HTR-8/SVneo (cell line): ENCODE measurements around the gene JAK2.
"Not testable (repeated sequence)": the region's sequence is repeated elsewhere in the genome, so short reads cannot be mapped to it uniquely, and the experiment has no call there.

Experiments used
- DNase-seq: peaks from one replicate; pipeline ENCODE4 v3.0.0; 2011; ENCODE audit warnings: low spot score, mixed read lengths; ENCODE audit not compliant: insufficient read length
- FAIRE-seq: peaks from 2 replicates; lab custom pipeline; 2011; peaks lifted over from hg19 to GRCh38; lab: Jason Lieb, UNC

The JAK2 gene

DNA sequence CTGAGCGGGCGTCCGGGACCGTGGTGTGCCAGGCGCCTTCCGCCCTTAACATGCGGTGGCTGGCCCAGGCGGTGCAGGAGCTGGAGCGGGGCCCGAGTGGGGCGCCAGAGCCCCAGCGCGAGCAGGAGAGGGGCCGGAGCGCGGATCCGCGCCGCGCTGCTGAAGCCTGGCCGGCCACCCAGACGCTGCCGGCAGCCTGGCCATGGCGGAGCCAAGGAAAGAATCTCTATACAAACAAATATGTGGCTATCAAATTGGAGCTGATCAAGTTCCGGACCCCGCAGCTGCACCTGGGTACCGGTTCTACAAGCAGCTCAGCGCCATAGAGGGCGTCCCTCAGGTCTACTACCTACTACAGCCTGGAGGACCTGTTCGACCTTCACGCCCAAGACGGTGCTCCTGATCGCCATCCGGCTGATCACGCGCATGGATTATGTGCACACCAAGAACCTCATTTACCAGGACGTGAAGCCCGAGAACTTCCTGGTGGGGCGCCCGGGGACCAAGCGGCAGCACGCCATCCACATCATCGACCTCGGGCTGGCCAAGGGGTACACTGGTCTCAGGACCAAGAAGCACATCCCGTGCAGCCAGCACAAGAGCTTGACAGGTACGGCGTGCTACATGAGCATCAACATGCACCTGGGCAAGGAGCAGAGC is 55.8 kb downstream of the JAK2 start:
- FAIRE-seq (no peak), DNase-seq (no peak)

DNA sequence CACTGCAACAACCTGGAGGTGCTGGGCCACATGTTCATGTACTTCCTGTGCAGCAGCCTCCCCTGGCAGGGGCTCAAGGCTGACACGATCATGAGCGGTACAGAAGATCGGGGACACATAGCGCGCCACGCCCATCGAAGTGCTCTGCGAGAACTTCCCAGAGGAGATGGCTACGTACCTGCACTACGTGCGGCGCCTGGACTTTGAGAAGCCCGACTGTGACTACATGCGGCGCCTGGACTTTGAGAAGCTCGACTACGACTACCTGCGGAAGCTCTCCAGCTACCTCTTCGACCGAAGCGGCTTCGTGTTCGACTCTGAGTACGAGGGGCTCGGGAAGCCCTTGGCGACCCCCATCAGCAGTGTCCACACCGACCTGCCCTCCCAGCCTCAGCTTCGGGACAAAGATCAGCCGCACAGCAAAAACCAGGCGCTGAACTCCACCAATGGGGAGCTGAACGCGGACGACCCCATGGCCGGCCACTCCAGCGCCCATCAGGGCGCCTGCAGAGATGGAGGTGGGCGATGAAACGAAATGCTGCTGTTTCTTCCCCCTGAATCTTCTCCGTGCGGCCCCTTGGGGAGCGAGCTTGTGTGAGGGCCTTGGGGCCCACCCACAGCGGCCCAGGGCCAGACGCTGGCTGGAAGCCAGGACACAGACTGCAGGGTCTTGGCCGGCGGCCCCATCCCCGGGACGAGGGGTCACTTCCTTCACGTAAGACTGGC is 56.5 kb downstream of the JAK2 start:
- FAIRE-seq: no peak
- no peak for DNase-seq

DNA sequence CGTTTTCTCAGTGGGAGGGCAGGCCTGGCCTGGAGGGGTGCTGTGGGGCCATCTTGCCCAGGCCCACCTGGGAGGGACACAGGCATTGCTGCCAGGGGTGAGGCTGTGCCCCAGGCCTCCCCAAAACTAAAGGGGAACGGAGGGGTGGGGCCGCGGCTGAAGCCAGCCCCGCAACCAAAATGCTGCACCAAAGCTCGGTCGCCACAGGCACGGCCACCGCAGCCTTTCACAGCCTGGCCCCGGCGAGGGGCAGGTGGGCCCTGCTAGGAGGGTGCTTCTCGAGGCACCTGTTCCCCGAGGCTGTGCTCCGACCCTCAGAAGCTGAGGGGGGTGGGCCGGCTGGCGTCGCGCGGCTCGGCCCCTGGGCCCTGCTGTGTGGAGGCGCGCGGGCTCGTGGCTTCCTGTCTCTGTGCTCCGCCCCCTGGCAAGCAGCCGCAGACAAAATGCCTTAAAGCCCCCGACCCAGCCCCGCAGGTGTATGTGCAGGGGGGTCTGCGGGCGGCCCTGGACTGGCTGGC is 57.6 kb downstream of the JAK2 start:
- FAIRE-seq: no peak
- DNase-seq: no peak

DNA sequence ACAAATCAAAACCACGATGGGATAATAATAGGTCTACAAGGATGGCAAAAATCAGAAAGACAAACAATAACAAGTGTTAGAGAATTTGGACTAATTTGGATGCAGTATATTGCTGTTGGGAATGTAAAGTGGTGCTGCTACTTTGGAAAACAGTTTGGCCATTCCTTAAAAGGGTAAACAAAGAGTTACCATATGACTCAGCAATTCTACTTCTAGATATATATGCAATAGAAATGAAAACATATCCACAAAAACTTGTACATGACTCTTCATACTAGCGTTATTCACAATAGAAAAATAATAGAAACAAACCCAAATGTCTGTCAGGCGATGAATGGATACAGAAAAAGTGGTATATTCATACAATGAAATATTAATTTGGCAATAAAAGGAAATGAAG is 58.3 kb downstream of the JAK2 start:
- no peak for DNase-seq
- FAIRE-seq: no peak

DNA sequence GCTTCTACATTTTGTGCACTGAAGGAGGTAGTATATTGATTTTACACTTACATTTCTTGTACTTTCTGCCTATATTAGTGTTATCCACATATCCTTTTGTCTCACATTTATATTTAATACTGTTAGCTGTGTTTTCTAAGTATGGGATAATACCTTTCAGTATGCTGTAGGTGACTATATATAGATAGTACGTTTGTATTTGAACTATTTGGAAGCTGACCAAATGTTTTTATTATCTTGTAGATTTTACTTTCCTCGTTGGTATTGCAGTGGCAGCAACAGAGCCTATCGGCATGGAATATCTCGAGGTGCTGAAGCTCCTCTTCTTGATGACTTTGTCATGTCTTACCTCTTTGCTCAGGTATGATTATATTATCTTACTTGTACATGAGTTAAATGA is 59.1 kb downstream of the JAK2 start:
- DNase-seq: no peak
- FAIRE-seq: no peak

DNA sequence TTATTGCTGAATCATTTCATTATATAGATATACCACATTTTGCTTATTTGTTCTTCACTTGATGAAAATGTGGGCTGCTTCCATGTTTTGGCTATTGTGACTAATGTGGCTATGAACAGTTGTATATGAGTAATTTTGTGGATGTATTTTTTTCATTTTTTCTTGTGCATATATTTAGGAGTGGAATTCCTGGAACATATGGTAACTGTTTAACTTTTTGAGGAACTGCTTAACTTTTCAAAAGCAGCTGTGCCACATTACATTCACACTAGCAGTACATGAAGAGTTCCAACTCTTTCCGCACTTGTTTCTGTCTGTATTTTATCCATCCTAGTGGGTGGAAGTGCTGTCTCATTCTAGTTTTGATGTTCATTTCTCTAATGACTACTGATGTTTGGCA is 67.8 kb downstream of the JAK2 start:
- no peak for DNase-seq
- no peak for FAIRE-seq

DNA sequence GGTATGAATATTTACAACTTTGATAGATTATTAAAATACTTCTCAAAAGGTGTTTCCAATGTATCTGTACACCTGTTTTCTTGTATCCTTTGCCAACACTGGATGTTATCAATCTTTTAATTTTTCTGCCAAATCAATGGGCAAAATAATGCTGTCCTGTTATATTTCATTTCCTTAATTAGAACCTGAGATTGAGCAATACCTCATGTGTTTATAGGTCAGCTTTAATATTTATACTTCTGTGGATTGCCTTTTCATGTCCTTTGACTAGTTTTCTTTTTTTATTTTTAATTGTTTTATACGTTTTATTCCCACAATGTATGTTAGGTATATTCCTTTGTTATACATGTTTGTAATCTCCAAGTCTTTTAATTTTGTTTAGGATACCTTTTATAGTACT is 77.6 kb downstream of the JAK2 start:
- no peak for DNase-seq
- no peak for FAIRE-seq

DNA sequence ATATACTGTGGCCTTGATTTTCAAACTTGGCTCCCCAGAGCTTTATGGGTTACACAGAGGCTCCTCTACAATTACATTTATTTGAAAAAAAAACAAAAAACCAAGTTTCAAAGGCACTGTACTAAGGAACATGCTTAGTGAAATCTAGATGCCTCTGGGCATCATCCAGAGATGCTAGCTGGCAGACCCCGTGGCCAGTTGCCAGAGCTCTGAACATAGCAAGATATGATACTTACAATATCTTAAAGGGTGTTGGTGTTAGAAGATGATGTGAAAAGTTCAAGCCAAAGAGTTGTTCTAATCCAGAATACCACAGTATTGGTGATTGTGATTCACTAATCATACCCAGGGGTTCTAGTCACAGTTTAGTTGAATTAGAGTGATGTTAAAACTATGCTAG is 87.8 kb downstream of the JAK2 start:
- FAIRE-seq (no peak), DNase-seq (no peak)

DNA sequence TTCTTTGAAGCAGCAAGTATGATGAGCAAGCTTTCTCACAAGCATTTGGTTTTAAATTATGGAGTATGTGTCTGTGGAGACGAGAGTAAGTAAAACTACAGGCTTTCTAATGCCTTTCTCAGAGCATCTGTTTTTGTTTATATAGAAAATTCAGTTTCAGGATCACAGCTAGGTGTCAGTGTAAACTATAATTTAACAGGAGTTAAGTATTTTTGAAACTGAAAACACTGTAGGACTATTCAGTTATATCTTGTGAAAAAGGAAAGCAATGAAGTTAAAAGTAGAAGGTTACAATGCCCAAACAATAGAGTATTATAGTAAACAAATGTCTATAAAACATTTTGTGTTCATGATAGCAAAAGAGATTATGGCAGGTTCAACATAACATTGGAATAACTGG is 88.6 kb downstream of the JAK2 start:
- FAIRE-seq: no peak
- DNase-seq: no peak

DNA sequence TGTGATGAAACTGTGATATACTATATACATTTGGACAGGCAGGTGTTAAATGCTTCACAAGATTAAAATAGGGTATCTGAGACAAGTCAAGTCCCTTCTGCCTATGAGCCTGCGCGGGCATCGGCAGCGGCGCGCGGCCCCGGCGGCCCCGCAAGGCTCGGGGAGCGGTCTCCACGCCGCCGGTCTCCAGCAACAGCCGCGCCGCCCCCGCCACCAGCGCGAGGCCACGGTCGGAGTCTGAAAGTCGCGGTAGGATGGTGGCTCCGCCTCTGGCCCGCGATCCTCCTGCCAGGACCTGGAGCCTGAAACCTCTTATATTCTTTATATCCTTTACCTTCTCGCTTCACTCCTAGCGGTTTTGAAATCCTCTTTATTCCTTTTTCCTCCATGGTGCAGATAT is 100.9 kb downstream of the JAK2 start:
- DNase-seq: no peak
- FAIRE-seq: no peak

DNA sequence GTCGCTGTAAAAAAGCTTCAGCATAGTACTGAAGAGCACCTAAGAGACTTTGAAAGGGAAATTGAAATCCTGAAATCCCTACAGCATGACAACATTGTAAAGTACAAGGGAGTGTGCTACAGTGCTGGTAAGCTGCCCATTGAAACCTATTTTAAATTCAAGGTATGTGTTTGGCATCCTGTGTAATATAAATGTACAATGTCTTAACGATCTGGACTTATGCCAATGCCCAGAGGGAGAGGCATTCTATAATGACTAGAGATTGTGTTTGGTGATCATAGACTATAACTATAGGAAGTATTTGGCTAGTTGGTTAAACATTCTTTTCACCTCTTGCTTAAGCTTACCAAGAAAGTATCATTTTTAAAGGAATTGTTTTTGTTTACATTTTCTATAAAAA is 104.7 kb downstream of the JAK2 start:
- no peak for DNase-seq
- no peak for FAIRE-seq

DNA sequence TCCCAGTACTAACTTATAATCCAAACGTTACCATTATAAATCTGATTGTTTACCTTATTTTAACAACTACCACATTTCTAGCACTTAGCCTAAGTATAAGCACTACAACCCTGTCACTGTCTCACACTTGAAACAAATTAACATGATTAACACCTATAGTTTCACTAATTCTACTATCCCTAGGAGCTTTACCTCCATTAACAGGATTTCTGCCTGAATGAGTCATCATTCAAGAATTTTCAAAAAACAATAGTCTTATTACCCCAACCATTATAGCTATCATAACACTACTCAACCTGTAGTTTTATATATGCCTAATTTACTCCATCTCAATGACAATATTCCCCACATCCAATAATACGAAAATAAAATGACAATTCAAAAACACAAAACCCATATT is 110.7 kb downstream of the JAK2 start:
- FAIRE-seq (no peak), DNase-seq (no peak)

DNA sequence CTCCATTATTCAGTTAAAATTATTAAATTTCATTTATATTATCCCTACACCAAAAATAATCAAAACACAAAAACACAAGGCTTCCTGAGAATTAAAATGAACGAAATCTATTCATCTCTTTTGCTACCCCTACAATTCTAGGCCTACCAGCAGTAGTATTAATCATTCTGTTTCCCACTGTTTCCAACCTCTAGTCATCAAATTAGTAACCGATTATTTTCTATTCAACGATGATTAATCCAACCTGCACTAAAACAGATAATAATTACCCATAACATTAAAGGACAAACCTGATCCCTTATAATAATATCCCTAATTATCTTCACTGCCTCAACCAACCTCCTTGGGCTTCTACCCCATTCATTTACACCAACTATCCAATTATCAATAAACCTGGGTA is 114.4 kb downstream of the JAK2 start:
- DNase-seq: no peak
- FAIRE-seq: no peak

DNA sequence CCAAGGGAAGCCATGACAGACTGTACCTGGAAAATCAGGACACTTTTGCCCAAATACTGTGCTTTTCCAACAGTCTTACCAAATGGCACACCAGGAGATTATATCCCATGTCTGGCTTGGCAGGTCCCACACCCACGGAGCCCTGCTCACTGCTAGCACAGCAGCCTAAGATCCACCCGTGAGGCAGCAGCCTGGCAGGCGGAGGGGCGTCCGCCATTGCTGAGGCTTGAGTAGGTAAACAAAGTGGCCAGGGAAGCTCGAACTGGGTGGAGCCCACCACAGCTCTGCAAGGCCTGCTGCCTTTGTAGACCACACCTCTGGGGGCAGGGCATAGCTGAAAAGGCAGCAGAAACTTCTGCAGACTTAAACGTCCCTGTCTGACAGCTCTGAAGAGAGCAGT is 116.1 kb downstream of the JAK2 start:
- not testable (repeated sequence) for DNase-seq, FAIRE-seq

DNA sequence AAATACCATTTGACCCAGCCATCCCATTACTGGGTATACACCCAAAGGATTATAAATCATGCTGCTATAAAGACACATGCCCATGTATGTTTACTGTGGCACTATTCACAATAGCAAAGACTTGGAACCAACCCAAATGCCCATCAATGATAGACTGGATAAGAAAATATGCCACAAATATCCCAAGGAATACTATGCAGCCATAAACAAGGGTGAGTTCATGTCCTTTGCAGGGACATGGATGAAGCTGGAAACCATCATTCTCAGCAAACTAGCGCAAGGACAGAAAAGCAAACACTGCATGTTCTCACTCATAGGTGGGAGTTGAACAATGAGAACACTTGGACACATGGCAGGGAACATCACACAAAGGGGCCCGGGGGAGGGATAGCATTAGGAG is 121.4 kb downstream of the JAK2 start:
- not testable (repeated sequence) for DNase-seq, FAIRE-seq

DNA sequence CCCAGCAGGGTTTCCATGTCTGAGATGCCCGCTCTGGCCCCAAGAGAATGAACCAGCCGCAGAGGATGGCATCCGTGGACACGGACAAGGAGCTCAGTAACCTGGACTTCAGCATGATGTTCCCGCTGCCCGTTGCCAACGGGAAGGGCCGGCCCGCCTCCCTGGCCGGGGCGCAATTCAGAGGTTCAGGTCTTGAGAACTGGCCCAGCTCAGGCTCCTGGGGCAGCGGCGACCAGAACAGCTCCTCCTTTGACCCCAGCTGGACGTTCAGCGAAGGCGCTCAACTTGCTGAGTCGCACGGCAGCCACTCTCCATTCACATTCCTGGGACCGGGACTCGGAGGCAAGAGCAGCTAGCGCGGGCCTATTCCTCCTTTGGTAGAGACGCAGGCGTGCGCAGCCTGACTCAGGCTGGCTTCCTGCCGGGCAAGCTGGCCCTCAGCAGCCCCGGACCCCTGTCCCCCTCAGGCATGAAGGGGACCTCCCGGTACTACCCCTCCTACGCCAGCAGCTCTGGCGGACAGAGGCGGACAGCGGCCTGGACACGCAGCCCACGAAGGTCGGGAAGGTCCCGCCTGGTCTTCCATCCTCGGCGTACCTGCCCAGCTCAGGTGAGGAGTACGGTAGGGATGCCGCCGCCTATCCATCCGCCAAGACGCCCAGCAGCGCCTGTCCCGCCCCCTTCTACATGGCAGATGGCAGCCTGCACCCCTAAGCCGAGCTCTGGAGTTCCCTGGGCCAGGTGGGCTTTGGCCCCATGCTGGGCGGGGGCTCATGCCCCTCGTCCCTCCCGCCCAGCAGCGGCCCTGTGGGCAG is 126.0 kb downstream of the JAK2 start:
- FAIRE-seq (no peak), DNase-seq (no peak)

DNA sequence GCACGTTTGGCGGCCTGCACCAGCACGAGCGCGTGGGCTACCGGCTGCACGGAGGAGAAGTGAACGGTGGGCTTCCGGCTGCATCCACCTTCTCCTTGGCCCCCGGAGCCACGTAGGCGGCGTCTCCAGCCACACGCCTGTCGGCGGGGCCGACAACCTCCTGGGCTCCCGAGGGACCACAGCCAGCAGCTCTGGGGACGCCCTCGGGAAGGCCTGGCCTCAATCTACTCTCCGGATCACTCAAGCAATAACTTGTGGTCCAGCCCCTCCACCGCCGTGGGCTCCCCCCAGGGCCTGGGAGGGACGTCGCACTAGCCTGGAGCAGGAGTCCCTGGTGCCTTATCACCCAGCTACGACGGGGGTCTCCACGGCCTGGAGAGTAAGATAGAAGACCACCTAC is 126.6 kb downstream of the JAK2 start:
- DNase-seq: no peak

DNA sequence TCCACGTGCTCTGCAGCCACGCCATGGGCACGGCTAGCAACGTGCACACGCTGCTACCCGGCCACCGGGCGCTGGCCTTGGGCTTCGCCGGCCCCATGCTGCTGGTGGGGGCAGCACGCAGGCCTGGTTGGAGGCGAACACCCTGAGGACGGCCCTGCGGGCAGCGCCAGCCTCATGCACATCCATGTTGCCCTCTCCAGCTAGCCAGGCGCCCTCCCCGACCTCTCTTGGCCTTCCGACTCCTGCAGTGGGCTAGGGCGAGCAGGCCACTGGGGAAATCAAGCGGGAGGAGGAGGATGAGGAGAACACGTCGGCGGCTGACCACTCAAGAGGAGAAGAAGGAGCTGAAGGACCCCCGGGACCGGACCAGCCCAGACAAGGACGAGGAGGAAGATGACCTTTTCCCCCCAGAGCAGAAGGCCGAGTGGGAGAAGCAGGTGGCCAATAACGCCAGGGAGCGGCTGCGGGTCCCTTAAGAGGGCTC is 127.1 kb downstream of the JAK2 start:
- DNase-seq: no peak
- no peak for FAIRE-seq

More for the DNA sequence above, 126.6 kb downstream of the JAK2 start:
- FAIRE-seq: no peak

DNA sequence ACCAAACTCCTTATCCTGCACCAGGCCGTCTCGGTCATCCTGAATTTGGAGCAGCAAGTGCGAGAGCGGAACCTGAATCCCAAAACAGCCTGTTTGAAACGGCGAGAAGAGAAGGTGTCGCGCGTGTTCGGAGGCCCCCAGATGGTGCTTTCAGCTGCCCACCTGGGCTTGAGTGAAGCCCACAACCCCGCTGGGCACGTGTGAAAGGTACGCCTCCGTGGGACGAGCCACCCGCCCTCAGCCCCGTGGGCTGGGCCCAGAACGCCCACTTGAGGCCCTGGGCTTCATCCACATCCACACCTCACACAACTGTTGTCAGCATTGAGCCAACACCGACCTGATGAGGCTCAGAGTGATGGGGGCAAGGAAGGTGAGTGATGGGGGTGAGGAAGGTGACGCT is 127.6 kb downstream of the JAK2 start:
- FAIRE-seq (no peak), DNase-seq (no peak)

DNA sequence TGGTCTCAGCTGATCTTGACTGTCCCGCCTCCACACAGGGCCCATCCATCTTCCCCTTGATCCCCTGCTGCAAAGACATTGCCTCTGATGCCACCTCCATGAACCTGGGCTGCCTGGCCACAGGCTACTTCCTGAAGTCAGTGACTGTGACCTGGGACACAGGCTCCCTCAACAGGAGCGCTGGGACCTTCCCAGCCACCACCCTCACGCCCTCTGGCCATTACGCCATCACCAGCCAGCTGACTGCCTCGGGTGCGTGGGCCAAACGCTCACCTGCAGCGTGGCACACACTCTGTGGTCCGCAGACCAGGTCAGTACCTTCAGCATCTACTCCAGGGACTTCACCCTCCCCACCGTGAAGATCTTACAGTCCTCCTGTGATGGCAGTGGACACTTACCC is 128.5 kb downstream of the JAK2 start:
- DNase-seq: no peak
- no peak for FAIRE-seq
